GM21390 (cell line): ENCODE results near the gene PDXP.
"Not testable (repeated sequence)": the region's sequence is repeated elsewhere in the genome, so short reads cannot be mapped to it uniquely, and the experiment has no call there.

Experiments used
- ATAC-seq: cut with Tn5 transposase; IDR thresholded peaks from one replicate; pipeline ENCODE4 v1.9.1; 2021; ENCODE audit not compliant: unreplicated experiment

Gene PDXP

DNA sequence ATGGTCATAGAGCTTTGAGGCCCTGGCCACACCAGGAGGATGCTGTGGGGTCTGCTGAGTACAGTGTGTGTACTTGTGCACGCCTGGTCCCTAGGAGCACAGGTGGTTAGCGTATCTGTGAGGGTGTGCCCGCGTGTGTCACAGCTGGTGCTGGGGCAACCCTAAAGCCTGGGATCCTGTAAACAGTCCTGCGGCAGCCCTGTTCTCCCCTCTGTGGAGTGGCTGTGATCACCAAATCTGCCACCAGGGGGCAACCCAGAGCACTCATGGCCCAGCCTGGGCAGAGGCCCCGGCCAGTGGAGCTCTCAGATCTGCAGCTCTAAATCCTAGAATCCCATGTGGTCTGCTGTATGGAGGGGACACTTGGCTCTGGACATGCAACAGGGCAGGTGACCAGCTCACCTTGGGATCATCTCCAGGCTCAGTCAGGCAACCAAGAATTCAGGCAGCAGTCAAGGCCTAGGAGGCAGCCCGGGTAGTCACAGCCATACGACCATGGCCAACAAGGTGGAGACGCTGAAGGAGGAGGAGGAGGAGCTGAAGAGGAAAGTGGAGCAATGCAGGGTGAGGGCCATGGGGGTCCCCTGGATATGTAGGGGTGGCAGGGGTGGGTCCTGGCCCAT lies 15.2 kb upstream of the PDXP start:
- ATAC-seq = peak; percentile 47

DNA sequence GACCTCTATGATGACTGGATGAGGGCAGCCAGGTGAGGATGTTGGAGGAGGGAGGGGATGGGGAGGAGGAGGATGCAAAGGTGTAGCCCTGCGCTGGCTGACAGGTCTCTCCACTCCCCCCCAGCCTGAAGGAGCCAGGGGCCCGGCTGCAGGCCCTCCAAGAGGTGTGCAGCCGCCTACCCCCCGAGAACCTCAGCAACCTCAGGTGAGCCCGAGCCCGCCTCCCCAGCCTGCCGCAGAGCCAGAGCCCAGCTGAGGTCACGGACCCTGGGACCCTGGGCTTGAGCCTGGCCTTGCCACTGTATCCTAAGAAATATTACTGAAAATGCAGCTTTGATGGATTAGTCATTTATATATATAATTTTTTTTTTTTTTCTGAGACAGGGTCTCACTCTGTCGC lies 11.2 kb upstream of the PDXP start:
- ATAC-seq = no peak

DNA sequence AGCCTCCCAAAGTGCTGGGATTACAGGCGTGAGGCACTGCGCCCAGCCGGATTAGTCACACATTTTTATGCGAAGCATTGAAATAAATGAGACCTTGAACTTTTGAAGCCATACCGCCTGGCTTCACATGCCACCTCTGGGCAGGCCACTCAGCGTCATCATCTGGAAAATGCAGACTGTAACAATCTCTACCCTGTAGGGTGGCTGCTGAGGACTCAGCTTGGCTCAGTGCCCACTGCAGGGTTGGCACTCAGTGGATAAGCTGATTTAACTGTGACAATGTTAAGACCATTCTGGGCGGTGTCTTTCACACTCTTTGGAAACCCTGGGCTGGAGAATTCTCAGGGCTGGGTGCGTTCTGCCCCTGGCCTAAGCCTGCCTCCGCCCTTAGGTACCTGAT lies 10.6 kb upstream of the PDXP start:
- no peak for ATAC-seq

DNA sequence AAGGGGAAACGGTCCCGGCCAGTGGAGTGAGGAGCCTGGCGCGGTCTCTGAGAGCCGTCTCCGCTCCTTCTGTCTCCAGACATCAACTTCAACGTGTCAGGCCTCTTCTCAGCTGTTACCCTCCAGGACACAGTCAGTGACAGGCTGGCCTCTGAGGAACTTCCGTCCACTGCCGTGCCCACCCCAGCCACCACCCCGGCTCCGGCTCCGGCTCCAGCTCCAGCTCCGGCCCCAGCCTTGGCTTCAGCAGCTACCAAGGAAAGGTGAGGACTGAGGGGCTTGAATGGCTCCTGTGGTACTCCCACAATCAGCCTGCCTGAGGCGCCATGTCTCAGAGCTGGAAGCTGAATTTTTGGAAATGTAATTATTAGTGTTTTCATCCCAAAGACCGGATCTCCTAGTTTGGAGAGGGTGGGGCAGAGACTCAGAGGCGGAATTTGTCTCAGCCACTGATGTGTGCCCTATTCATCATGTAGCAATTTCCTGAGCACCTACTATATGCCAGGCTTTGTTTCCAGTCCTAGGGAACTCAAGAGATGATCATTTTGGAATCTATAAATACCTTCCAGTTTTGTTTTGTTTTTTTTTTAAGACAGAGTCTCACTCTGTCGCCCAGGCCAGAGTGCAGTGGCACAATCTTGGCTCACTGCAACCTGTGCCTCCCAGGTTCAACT lies 7.9 kb upstream of the PDXP start:
- no peak for ATAC-seq

DNA sequence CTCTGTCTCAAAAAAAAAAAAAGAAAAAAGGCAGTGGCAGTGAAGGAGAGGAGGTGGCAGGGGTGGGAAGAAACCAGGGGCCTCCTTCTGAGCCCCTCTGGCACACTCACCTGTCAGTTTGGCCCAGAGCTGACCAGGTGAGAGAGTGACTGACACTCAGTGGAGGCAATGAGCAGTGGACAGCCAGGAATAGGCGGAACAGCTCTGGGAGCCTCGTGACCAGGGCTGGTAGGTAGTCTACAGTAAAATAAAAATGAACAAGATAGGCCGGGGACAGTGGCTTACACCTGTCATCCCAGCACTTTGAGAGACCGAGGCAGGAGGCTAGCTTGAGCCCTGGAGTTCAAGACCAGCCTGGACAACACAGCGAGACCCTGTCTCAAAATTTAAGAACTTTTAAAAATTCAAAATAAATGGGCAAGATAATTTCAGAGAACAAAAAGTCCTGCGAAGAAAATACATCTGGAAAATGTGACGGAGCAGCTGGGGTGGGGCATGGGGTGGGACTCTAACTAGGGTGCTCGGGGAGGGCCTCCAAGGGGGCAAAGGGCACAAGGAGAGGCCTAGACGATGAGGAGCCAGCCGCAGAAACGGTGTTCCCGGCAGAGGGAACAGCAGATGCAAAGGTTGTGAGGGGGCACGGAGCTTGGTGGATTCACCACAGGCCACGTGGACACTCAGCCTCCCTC lies 3.8 kb upstream of the PDXP start:
- no peak for ATAC-seq

DNA sequence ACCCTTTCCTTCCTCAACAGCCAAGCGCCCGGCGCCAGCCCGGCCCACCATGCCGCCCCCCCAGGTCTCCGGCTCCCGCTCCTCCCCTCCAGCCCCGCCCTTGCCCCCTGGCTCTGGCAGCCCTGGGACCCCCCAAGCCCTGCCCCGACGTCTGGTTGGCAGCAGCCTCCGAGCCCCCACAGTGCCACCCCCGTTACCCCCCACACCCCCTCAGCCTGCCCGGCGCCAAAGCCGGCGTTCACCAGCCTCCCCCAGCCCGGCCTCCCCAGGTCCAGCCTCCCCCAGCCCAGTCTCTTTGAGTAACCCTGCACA lies 3.3 kb upstream of the PDXP start:
- no peak for ATAC-seq

DNA sequence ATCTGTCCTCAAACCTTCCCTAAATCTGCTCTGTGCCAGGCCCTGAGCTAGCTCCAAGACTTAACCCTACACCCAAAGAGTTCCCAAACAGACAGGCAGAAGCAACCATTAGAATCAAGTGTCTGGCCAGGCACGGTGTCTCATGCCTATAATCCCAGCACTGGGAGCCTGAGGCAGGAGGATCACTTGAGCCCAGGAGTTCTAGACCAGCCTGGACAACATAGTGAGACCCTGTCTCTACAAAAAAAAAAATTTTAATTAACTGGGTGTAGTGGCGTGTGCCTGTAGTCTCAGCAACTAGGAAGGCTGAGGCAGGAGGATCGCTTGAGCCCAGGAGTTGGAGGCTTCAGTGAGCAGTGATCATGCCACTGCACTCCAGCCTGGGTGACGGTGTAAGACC lies 1.9 kb upstream of the PDXP start:
- ATAC-seq = not testable (repeated sequence)

DNA sequence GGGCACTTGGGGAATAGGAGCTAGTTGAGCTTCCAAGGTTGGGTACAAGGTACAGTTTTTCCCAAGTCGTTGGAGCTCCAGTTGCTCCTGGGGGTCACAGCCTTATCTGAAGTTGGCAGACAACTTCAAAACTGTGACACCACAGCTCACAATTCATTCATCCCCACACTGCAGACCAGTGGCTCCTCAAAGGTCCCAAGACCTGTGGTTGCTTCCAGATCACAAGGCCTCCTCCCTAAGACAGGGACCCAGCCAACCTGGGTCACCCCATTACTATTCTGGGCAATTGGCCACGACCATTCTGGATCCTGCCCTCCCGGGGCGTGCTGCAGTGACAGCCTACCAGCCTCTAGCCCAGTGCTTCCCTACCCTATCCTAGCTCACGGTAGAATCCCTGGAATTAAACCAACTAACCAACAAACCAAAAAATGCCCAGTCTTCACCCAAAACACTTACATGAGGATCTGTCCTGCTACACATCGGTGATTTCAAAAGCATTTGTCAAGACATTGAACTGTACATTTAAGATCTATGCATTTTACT lies 862 bp upstream of the PDXP start:
- ATAC-seq = no peak

DNA sequence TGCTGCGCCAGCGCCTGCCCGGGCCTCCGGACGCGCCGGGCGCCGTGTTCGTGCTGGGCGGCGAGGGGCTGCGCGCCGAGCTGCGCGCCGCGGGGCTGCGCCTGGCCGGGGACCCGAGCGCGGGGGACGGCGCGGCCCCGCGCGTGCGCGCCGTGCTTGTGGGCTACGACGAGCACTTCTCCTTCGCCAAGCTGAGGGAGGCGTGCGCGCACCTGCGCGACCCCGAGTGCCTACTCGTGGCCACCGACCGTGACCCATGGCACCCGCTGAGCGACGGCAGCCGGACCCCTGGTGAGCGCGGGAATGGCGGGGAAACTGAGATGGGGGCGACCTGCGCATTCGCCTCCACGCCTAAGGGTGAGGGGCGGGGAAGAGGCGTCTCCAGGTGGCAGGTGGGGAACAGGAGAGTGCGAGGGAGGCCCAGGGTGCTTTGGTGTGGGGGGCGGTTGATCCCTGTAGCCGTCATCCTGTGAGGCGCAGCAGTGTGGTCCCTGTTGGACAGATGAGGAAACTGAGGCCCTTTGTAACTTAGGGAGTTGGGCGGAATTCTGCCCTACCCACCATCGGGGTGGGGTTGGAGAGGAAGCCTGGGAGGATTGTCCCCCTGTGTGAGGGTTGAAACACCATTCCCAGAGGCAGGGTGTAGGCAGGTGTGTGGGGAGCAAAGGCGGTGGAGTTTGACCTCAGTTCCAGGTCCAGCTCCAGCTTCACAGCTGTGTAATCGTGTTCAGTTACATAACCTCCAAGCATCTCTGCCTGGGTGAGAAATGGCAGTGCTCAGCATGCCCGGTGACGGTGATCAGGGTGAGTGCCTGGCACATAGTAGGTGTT lies 758 bp downstream of the PDXP start:
- ATAC-seq = peak; percentile 9

DNA sequence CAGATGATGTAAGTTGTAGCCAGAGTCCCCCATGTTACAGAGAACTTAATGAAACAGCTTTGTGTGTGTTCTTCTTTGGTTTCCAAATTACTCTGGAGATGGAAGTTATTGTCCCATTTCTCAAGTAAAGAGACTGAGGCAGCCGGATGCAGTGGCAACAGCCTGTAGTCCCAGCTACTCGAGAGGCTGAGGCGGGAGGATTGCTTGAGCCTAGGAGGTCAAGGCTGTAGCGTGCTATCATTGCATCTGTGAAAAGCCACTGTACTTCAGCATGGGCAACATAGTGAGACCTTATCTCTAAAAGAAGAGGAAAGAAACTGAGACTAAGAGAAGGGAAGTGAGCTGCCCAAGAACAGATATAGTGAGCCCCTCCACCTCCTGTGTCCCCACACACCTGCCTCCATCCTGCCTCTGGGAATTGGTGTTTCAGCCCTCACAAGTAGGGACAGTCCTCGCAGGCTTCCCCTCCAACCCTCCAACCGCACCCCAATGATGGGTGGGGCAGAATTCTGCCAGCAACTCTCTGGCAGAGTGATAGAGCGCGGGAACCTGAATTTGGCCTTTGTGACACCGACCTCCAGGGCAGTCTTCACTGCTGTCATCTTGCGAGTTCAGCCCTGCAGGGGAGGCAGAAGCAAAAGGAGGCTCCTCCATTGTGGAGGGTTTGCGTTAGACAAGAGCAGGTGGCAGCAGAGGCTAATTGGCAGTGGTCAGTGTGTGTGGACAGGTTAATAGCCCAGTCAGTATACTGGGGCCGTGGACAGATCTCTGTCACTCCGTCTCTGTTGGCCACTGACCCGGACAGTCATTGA lies 1.6 kb downstream of the PDXP start:
- no peak for ATAC-seq

DNA sequence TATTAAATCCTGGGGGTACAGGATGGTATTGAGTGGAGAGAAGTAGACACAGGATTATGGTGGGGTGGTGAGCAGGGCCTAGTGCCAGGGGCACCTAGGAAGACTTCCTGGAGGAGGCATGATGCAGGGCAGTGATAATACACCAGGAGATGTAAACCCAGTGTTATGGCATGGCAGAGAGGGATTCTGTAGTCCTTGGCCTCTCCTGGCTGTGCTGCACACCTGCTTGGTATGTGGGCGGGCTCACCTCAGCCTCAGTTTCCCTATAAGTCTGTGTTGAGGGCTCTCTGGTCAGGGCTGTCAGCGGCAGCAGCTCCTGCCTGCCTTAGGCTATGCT lies 2.2 kb downstream of the PDXP start:
- ATAC-seq = no peak

DNA sequence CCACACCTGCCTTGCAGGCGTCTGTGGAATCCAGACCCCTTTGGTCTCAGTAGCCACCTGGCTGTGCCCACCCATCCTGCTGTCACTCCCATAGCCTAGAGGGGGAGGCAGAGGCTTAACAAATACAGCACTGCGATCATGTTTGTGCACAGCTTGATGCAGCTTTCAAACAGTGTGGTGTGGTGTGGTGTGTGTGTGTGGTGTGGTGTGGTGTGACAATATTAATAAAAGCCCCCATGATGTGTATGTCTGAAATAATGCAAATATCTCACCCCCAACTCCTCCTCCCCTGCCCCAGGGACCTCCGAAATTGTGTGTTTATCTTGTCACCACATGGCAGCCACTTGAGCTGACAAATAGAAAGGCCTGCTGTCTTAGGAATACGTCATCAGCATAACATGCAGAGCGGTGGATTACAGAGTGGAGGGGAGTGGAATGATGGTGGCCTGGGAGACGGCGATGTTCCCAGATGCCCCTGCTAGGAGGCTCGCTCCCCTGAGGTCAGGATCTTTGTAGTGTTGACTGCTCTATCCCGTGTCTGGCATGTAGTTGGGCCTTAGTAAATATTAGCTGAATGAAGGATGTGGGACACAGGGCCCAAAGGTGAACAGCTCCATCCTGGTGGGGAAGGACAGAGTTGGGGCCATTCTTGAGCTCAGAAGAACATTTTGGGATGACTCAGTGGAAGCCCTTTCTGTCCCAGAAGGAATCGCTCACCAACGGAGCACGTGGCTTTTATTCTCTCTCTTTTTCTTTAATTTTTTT lies 2.8 kb downstream of the PDXP start:
- ATAC-seq = no peak

DNA sequence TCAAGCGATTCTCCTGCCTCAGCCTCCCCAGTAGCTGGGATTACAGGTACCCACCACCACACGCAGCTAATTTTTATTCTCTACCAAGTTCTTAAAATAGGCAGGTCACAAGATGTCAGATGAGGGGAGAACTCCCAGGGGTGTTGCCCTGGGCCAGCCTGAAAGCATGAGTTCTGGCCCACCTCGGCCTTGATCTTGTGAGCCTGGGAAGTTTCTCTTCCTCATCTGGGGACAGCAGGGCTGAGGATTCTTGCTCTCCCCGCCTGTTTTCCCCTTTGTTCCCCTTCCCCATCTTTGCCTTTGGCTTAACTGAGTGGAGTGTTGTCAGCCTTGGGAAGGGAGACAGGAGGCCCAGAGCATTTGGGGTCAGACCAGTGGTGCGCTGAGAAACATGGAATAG lies 3.5 kb downstream of the PDXP start:
- ATAC-seq = no peak

DNA sequence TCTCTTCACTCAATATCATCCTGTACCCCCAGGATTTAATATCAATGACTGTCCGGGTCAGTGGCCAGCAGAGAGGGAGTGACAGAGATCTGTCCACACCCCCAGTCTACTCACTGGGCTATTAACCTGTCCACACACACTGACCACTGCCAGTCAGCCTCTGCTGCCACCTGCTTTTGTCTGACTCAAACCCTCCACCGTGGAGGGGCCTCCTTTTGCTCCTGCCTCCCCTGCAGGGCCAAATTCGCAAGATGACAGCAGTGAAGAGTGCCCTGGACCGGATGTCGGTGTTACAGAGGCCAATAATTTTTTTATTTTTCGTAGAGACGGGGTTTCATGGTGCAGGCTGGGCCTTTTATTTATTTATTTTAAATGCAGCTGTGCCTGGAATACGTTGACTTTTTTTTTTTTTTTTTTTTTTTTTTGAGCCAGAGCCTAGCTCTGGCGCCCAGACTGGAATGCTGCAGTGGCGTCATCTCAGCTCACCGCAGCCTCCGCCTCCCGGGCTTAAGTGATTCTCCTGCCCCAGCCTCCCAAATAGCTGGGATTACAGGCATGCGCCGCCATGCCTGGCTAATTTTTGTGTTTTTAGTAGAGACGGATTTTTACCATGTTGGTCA lies 5.1 kb downstream of the PDXP start:
- no peak for ATAC-seq

DNA sequence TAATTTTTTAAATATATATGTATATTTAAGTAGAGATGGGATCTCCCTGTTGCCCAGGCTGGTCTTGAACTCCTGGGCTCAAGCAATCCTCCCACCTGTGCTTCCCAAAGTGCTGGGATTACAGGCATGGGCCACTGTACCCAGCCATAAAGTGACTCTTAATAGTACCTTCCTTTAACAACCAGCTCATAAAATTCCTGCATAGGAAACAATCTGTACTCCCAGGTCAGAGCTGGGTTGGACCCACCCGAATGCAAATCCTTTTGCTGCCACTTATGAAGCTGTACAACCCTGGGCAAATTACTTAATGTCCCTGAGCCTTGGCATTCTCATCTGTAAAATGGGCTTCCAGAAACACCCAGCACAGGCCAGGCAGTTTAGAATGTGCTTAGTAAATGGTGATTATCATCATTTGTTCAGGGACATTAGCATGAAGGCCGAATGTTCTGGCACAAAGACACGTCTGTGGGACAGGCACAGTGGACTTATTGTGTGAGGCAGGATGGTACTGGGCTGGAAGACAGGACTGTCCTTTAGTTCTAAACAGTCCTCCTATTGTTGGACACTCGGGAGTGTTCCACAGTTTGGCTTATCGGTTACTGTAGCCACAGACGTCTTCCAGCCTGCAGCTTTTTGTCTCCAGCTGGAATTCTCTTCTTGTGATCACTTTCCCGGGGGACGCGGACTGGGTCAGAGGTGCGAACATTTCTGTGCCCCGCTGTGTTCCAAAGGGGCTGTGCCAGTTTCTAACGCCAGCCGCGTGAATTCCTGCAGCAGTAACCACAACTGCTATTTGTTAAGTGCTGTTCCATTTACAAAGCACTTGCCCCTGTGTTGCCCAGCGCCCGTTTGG lies 6.0 kb downstream of the PDXP start:
- no peak for ATAC-seq

DNA sequence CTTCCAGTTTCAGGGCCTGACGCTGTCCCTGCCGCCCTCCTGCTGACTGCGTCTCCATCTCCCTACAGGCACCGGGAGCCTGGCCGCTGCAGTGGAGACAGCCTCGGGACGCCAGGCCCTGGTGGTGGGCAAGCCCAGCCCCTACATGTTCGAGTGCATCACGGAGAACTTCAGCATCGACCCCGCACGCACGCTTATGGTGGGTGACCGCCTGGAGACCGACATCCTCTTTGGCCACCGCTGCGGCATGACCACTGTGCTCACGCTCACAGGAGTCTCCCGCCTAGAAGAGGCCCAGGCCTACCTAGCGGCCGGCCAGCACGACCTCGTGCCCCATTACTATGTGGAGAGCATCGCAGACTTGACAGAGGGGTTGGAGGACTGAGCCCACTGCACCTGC lies 7.0 kb downstream of the PDXP start:
- ATAC-seq = no peak

DNA sequence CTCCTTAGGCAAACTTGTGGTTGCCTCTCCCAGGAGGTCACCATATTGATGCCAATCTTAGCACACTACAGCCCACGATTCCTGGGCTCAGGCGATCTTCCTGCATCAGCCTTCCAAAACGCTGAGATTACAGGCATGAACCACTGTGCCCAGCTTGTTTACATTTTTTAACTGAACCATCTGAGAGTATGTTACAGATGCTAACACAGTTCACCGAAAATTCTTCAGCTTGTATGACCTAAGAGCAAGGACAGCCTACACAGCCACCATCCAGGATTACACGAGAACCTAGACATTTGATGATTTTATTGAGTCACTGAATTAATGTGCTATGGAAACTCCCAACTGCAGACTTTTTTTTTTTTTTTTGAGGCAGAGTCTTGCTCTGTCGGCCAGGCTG lies 11.1 kb downstream of the PDXP start:
- ATAC-seq = no peak

DNA sequence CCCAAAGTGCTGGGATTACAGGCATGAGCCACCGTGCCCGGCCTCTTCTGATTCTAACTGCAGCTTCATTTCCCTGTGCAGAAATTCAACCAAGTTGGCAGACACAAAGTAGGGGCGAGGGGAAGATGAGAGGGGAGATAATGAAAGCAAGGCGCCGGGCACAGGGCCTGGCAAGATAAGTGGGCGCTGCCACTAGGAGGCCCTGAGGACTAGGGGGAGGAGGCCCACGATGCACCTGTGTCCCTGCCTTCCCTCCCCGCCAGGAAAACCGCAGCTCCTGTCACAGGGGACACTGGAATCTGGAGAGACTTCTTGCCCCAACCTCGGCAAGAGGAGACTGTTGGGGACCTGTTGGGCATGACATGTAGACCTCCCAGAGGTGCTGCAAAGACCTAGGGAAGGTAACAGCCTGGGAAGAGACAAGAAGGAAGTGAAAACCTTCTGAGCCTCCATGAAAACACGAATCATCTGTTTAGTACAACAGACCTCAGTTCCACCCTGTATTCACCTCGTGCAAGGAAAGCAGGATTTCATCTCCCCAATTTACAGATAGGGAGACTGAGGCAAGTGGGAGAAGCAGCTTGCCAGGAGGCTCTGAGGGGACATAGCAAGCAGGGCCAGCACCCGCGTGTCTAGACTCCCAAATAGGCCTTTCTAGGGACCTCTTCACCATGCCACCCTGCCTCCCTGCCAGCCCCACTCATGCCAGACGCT lies 13.8 kb downstream of the PDXP start:
- ATAC-seq = no peak
